Fibroblast of lung (primary cell): ENCODE data around the gene ANKRD62. TPM values are rescaled to one million over a fixed set of nuclear protein-coding genes. Genes with fewer than 3 reads are reported as not detected.

ENCODE experiments used
- DNase-seq, 2 donors: peaks; one replicate each; pipeline versions ENCODE4 v3.0.0 to v3.0.0-alpha.2; 2010; ENCODE audit warnings: low read depth in 2 of 2
- H2AFZ ChIP-seq: 2 replicates; pipeline ENCODE4 v1.5.1; 2012; ENCODE audit warnings: low read length, control low read depth, inconsistent platforms
- H3K27ac ChIP-seq: 2 replicates; pipeline ENCODE4 v1.5.1; 2011; ENCODE audit warnings: low read length, control low read depth; ENCODE audit not compliant: insufficient read depth
- H3K27me3 ChIP-seq: 2 replicates; pipeline ENCODE4 v1.5.1; 2011; ENCODE audit warnings: mild to moderate bottlenecking, low read length; ENCODE audit not compliant: control insufficient read depth, insufficient read depth
- H3K36me3 ChIP-seq: 2 replicates; pipeline ENCODE4 v1.5.1; 2011; ENCODE audit warnings: low read length; ENCODE audit not compliant: control insufficient read depth, insufficient read depth
- H3K4me1 ChIP-seq: 2 replicates; pipeline ENCODE4 v1.5.1; 2011; ENCODE audit warnings: low read length; ENCODE audit not compliant: control insufficient read depth, insufficient read depth; ENCODE audit errors: extremely low read depth
- H3K4me2 ChIP-seq: 2 replicates; pipeline ENCODE4 v1.5.1; 2011; ENCODE audit warnings: low read length, control low read depth; ENCODE audit not compliant: insufficient read depth; ENCODE audit errors: extremely low read depth
- H3K4me3 ChIP-seq, 4 experiments: fragments of 200-600 bp in 1 of 4; sonication (generic) in 1 of 4; replicated peaks in 1 of 4; 2 replicates each; pipeline ENCODE4 v1.5.1; 2011 to 2016; ENCODE audit warnings: low read length in 4 of 4, low read depth in 3 of 4, mild to moderate bottlenecking in 3 of 4, control low read depth in 2 of 4, inconsistent platforms in 1 of 4, mixed read lengths in 1 of 4; ENCODE audit not compliant: insufficient read depth in 1 of 4; ENCODE audit errors: control extremely low read depth in 1 of 4
- H3K79me2 ChIP-seq: 2 replicates; pipeline ENCODE4 v1.5.1; 2012; ENCODE audit warnings: mild to moderate bottlenecking, low read length, inconsistent platforms; ENCODE audit not compliant: control insufficient read depth, insufficient read depth
- H3K9ac ChIP-seq: 2 replicates; pipeline ENCODE4 v1.5.1; 2011; ENCODE audit warnings: mild to moderate bottlenecking, low read length, control low read depth; ENCODE audit not compliant: insufficient read depth
- H3K9me3 ChIP-seq: 2 replicates; pipeline ENCODE4 v1.5.1; 2012; ENCODE audit warnings: low read depth, low read length; ENCODE audit not compliant: control insufficient read depth, insufficient read depth
- H4K20me1 ChIP-seq: 2 replicates; pipeline ENCODE4 v1.5.1; 2011; ENCODE audit warnings: low read length; ENCODE audit not compliant: control insufficient read depth, insufficient read depth; ENCODE audit errors: extremely low read depth
- CTCF ChIP-seq, 2 donors: IDR thresholded peaks in 1 of 2; conservative IDR thresholded peaks in 1 of 2; 1 replicate in 1 of 2; 2 replicates in 1 of 2; pipeline ENCODE4 v1.5.1; 2011 to 2012; ENCODE audit warnings: low read length in 2 of 2, control low read depth in 1 of 2, inconsistent platforms in 1 of 2, low read depth in 1 of 2, mild to moderate bottlenecking in 1 of 2
- EZH2 ChIP-seq: IDR thresholded peaks from 2 replicates; pipeline ENCODE4 v1.5.1; 2012; ENCODE audit warnings: low read length, control low read depth, mild to moderate bottlenecking; ENCODE audit errors: missing control alignments
- polyA minus RNA-seq: library from RNA; depleted of rRNA, polyadenylated mRNA; stranded (reverse); fragments of >200 nt; gene quantifications from 2 replicates; pipeline ENCODE4 v1.2.3, GENCODE V29; 2011; ENCODE audit warnings: low replicate concordance
- polyA plus RNA-seq, 2 donors: library from polyadenylated mRNA; depleted of rRNA in 1 of 2; stranded (reverse) in 1 of 2; unstranded in 1 of 2; fragments of >200 nt; gene quantifications; 2 replicates each; pipeline ENCODE4 v1.2.1, GENCODE V29; 2011 to 2012; ENCODE audit warnings: missing spikeins in 1 of 2
- total RNA-seq: library from RNA; depleted of rRNA; stranded (reverse); fragments of >200 nt; gene quantifications from 2 replicates; pipeline ENCODE4 v1.2.1, GENCODE V29; 2014

Gene ANKRD62
- not detected in 2 replicates for total RNA-seq
- not detected in 2 replicates for polyA plus RNA-seq
- not detected in 2 replicates for polyA plus RNA-seq (2012)
- polyA minus RNA-seq: not detected in 2 replicates

DNA sequence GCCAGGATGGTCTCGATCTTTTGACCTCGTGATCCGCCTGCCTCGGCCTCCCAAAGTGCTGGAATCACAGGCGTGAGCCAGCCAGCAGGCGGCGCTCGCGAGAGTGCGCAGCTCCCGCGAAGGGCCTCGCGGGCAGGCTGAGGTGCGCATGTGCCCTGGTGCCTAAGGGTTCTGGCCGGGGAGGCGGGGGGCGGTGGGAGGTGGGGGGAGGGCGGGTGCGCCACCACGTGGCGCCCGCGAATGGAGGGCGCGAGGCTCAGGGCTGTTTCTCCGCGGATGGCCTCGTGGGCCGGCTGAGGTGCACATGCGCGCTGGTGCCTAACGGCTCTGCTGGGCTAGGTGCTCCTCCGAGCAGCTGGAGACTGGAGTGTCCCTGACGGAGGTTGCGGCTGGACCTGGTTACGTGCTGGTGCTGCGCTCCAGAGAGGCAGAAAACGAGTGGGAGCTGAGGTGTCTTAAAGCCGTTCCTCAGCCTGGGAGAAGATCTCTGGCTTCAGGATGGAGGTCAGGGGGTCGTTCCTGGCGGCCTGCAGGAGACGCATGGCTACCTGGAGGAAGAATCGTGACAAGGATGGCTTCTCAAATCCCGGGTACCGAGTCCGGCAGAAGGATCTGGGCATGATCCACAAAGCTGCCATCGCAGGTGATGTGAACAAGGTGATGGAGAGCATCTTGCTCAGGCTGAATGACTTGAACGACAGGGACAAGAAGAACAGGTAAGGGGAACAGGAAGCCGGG lies at the start of gene ANKRD62:
TSS of gene ANKRD62 (plus strand) at position 324 of the 738 bp plus-strand sequence. CDS start at position 499, 175 bp downstream.
- Histone ChIP-seq H2AFZ (no peak within 1 kb of the TSS), H3K4me2 (no peak within 1 kb of the TSS), H3K36me3 (no peaks in the 10 kb centered on the region), H3K79me2 (no peaks in the 10 kb centered on the region), H3K4me1 (no peaks in the 10 kb centered on the region), H3K9ac (no peak within 1 kb of the TSS), H3K4me3 (no peak within 1 kb of the TSS), H3K27me3 (no peaks in the 10 kb centered on the region), H3K9me3 (no peaks in the 10 kb centered on the region), H4K20me1 (no peaks in the 10 kb centered on the region), H3K27ac (no peak within 1 kb of the TSS)
- DNase-seq: no peak
- TF ChIP-seq CTCF (conservative IDR thresholded peaks at IDR 0.05 in 1 of 2, IDR thresholded peaks at IDR 0.05 in 1 of 2; ENCODE audit: low read depth in 1 of 2, low read length in 2 of 2): no peak
- TF ChIP-seq EZH2: no peak

DNA sequence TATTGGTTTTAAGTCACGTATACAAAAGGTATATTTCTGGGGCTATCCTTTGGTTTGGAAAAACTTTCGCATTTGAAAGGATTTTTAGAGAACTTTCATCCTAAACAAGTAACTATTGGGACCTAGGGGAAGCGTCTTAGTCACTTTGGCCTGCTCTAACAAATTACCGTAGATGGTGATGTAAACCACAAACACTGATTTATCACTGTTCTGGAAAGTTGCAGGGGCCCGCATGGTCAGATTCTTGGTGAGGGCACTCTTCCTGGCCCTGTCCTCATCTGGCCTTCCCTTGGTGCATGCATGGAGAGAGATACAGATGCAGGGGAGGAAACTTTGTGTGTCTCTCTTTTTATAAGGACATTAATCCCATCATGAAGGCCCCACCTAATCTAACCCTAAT lies 49.1 kb upstream of the ANKRD62 start:
- Histone ChIP-seq H4K20me1 (no peaks in the 10 kb centered on the region), H3K4me3 (no peak overlapping the region)

More for the DNA sequence above, 49.1 kb upstream of the ANKRD62 start:
- Histone ChIP-seq H3K9me3 (no peaks in the 10 kb centered on the region), H3K27ac (no peak overlapping the region), H3K4me2 (no peak overlapping the region), H3K27me3 (no peaks in the 10 kb centered on the region), H3K79me2 (no peaks in the 10 kb centered on the region), H2AFZ (no peak overlapping the region), H3K36me3 (no peaks in the 10 kb centered on the region), H3K4me1 (peaks cover 13% of the 10 kb centered on the region), H3K9ac (no peak overlapping the region)
- TF ChIP-seq CTCF (conservative IDR thresholded peaks at IDR 0.05 in 1 of 2, IDR thresholded peaks at IDR 0.05 in 1 of 2; ENCODE audit: low read depth in 1 of 2, low read length in 2 of 2) (no peak), EZH2 (no peak)
- DNase-seq: peak in 1 of 2 donors; percentile 77
